Uterus (tissue), 2 donors: Measurements from ENCODE around the gene PGLYRP4.

ENCODE experiments used
- POLR2A ChIP-seq, 2 donors: fragments of 450-650 bp; IDR thresholded peaks; one replicate each; pipeline ENCODE4 v1.6.1; 2016; ENCODE audit warnings: antibody characterized with exemption in 2 of 2, mild to moderate bottlenecking in 1 of 2, moderate library complexity in 1 of 2
- TF ChIP-seq, protein P1 (sequence below), 4 experiments: fragments of 200-600 bp in 2 of 4; fragments of 450-650 bp in 2 of 4; sonication (generic) in 2 of 4; IDR thresholded peaks; one replicate each; pipeline ENCODE4 v1.5.1; 2016 to 2019; ENCODE audit warnings: antibody characterized with exemption in 4 of 4, mild to moderate bottlenecking in 2 of 4, moderate library complexity in 1 of 4

DNA sequence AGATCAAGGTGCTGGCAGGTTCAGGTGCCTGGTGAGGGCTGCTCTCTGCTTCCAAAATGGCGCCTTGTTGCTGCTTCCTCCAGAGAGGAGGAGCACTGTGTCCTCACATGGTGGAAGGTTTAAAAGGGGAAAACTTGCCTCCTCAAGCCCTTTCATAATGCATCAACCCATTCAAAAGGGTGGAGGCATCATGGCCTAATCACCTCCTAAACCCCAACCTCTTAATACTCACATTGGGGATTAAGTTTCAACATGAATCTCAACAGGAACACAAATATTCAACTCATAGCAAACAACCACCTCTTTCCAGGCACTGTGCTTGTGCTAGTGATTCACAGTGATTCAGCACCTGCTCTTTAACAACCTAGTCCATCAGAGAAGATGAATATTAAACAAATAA, 22.6 kb upstream of the PGLYRP4 start:
- TF ChIP-seq, protein P1, sequence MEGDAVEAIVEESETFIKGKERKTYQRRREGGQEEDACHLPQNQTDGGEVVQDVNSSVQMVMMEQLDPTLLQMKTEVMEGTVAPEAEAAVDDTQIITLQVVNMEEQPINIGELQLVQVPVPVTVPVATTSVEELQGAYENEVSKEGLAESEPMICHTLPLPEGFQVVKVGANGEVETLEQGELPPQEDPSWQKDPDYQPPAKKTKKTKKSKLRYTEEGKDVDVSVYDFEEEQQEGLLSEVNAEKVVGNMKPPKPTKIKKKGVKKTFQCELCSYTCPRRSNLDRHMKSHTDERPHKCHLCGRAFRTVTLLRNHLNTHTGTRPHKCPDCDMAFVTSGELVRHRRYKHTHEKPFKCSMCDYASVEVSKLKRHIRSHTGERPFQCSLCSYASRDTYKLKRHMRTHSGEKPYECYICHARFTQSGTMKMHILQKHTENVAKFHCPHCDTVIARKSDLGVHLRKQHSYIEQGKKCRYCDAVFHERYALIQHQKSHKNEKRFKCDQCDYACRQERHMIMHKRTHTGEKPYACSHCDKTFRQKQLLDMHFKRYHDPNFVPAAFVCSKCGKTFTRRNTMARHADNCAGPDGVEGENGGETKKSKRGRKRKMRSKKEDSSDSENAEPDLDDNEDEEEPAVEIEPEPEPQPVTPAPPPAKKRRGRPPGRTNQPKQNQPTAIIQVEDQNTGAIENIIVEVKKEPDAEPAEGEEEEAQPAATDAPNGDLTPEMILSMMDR (IDR thresholded peaks at IDR 0.05): no peak
- TF ChIP-seq POLR2A (IDR thresholded peaks at IDR 0.05): no peak
